Endothelial cell (in vitro differentiated cells): ENCODE results near the gene UGT1A5. TPM values are rescaled to one million over a fixed set of nuclear protein-coding genes. Genes with fewer than 3 reads are reported as not detected.
"Not testable (repeated sequence)": the region's sequence is repeated elsewhere in the genome, so short reads cannot be mapped to it uniquely, and the experiment has no call there.

ENCODE experiments used
- DNase-seq: peaks from one replicate; pipeline ENCODE4 v3.0.0; 2021; ENCODE audit warnings: low spot score
- H3K27ac Mint-ChIP-seq: one replicate; pipeline ENCODE4 v1.8.0; 2021; ENCODE audit warnings: mixed read lengths, inconsistent platforms; ENCODE audit not compliant: unreplicated experiment
- H3K27me3 Mint-ChIP-seq: one replicate; pipeline ENCODE4 v1.8.0; 2021; ENCODE audit warnings: mild to moderate bottlenecking, moderate library complexity, mixed read lengths, inconsistent platforms; ENCODE audit not compliant: unreplicated experiment
- H3K36me3 Mint-ChIP-seq: one replicate; pipeline ENCODE4 v1.8.0; 2021; ENCODE audit warnings: mild to moderate bottlenecking, low read depth, mixed read lengths, inconsistent platforms; ENCODE audit not compliant: unreplicated experiment
- H3K4me1 Mint-ChIP-seq: one replicate; pipeline ENCODE4 v1.8.0; 2021; ENCODE audit warnings: mild to moderate bottlenecking, mixed read lengths, inconsistent platforms; ENCODE audit not compliant: unreplicated experiment
- H3K4me3 Mint-ChIP-seq: one replicate; pipeline ENCODE4 v1.8.0; 2021; ENCODE audit warnings: mild to moderate bottlenecking, mixed read lengths, inconsistent platforms; ENCODE audit not compliant: unreplicated experiment
- H3K9me3 Mint-ChIP-seq: one replicate; pipeline ENCODE4 v1.8.0; 2021; ENCODE audit warnings: mixed read lengths, inconsistent platforms; ENCODE audit not compliant: unreplicated experiment
- total RNA-seq: library from RNA; stranded (reverse); fragmentation: NEBNext Ultra II Directional; extraction: Animal tissue kit (Norgen Biotek cat#: 25700); gene quantifications from one replicate; pipeline ENCODE4 v1.2.1, GENCODE V29; 2021; ENCODE audit not compliant: unreplicated experiment
- TF ChIP-seq, protein P1 (sequence below): fragments of 200-600 bp; sonication (generic); IDR thresholded peaks from one replicate; pipeline ENCODE4 v1.5.0; 2021; ENCODE audit warnings: antibody characterized with exemption; ENCODE audit not compliant: unreplicated experiment

Gene UGT1A5
- total RNA-seq, 1 donor from 2014 or later = not detected

DNA sequence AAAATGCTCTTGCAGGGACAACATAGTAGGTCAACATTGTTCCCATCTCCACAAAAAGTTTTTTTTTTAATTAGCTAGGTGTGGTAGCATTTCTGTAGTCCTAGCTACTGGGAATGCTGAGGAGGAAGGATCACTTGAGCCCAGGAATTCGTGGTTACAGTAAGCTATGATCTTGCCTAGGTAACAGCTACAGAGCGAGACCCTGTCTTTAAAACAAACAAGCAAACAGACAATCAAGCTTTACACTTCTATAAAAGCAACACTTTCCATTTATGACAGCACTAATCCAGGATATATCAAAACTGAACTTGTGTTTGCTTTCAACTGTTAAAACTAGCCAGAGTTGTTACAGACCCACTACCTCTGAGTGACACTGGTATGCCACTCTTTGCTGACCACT, 28.2 kb downstream of the UGT1A5 start:
- no peak for DNase-seq
- no peaks in the 10 kb centered on the region for H3K4me1 Mint-ChIP-seq
- peaks cover 4% of the 10 kb centered on the region for H3K36me3 Mint-ChIP-seq
- TF ChIP-seq, protein P1, sequence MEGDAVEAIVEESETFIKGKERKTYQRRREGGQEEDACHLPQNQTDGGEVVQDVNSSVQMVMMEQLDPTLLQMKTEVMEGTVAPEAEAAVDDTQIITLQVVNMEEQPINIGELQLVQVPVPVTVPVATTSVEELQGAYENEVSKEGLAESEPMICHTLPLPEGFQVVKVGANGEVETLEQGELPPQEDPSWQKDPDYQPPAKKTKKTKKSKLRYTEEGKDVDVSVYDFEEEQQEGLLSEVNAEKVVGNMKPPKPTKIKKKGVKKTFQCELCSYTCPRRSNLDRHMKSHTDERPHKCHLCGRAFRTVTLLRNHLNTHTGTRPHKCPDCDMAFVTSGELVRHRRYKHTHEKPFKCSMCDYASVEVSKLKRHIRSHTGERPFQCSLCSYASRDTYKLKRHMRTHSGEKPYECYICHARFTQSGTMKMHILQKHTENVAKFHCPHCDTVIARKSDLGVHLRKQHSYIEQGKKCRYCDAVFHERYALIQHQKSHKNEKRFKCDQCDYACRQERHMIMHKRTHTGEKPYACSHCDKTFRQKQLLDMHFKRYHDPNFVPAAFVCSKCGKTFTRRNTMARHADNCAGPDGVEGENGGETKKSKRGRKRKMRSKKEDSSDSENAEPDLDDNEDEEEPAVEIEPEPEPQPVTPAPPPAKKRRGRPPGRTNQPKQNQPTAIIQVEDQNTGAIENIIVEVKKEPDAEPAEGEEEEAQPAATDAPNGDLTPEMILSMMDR = no peak
- no peaks in the 10 kb centered on the region for H3K27me3 Mint-ChIP-seq
- no peak overlapping the region for H3K27ac Mint-ChIP-seq
- no peak overlapping the region for H3K4me3 Mint-ChIP-seq
- H3K9me3 Mint-ChIP-seq = no peaks in the 10 kb centered on the region

DNA sequence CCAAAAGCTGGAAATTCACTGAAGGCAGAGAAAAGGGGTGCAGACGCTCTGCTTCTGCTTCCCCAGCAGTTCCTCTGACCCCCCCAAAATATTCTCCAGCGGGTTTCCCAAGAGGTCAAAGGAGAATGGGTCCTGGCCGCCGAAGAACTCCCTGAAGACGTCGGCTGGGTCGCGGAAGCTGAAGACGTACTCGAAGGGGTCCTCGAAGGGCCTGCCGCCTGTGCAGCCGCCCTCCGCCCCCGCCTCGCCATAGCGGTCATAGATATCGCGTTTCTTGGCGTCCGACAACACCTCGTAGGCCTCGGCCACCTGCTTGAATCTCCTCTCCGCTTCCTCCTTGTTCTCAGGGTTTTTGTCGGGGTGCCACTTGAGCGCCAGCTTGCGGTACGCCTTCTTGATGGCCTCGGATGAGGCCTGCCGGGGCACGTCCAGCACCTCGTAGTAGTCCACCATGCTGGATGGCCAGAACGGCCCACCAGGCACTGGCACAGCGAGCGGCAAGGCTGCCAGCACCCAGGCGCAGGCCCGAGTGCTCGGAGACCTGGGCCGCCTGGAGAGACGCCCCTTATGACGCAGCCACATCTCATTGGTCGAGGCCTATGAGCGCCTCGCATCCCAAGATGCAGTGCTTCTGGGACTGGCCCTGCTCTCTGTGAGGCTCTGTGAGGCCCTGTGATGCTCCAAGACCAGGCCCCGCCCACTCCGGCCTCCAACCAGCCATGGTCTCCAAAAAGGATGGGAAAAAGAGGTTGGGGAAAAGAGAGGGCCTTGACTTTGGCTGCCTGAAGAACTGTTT, 31.0 kb downstream of the UGT1A5 start:
- H3K9me3 Mint-ChIP-seq = no peaks in the 10 kb centered on the region
- DNase-seq = no peak
- no peaks in the 10 kb centered on the region for H3K4me1 Mint-ChIP-seq
- H3K4me3 Mint-ChIP-seq = no peak overlapping the region
- H3K27me3 Mint-ChIP-seq = peaks cover 2% of the 10 kb centered on the region
- TF ChIP-seq, protein P1 = no peak
- no peak overlapping the region for H3K27ac Mint-ChIP-seq
- H3K36me3 Mint-ChIP-seq = no peaks in the 10 kb centered on the region

DNA sequence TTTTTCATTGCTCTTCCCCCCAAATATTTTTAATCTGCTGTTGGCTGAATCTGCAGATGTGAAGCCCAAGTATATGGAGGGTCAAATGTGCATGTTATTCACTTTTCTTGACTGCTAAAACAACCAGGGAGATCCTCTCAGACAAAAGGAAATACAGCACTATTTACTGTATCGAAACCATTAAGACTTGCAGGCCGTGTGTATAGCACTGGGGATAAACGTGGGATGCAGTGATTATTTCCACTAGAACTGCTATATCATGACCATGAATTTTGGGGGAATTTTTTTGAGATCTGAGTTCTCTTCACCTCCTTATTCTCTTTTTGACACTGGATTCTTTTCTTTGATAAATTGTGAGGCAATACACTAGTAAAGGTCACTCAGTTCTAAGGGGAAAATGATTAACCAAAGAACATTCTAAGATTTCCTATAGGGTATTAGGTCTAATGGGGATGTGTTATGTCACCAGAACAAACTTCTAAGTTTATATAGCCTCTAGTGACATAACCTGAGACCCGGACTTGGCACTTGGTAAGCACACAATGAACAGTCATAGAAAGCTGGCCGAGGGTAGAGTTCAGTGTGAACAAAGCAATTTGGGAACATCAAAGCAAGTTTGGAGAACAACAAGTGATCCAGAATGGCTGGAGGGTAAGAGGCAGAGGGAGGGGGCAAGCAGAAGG, 32.5 kb downstream of the UGT1A5 start:
- no peak for DNase-seq
- no peak overlapping the region for H3K4me3 Mint-ChIP-seq
- no peak overlapping the region for H3K27ac Mint-ChIP-seq
- no peaks in the 10 kb centered on the region for H3K4me1 Mint-ChIP-seq
- peaks cover 5% of the 10 kb centered on the region for H3K9me3 Mint-ChIP-seq
- TF ChIP-seq, protein P1 = no peak
- no peaks in the 10 kb centered on the region for H3K36me3 Mint-ChIP-seq
- peaks cover 2% of the 10 kb centered on the region for H3K27me3 Mint-ChIP-seq

DNA sequence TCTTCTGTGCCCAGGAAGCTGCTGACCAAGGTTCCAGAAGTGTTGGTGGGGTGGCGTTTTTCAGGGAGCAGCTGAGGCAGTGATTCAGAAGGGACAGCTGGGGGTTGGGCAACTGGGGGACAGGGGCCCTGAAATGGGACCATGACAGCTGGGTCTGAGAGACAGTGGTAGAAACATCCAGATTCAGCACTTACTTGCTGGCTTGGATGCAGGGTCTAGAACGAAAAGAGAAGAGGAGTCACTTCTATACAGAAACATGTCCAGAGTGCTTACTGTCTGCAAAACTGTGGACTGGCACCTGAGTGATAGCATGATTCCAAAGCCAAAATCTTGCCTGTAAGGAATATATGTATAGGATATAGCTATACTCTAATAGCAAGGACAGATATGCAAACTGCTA, 33.1 kb downstream of the UGT1A5 start:
- not testable (repeated sequence) for H3K9me3 Mint-ChIP-seq, H3K4me1 Mint-ChIP-seq, H3K36me3 Mint-ChIP-seq, H3K27me3 Mint-ChIP-seq, DNase-seq, H3K27ac Mint-ChIP-seq, H3K4me3 Mint-ChIP-seq

DNA sequence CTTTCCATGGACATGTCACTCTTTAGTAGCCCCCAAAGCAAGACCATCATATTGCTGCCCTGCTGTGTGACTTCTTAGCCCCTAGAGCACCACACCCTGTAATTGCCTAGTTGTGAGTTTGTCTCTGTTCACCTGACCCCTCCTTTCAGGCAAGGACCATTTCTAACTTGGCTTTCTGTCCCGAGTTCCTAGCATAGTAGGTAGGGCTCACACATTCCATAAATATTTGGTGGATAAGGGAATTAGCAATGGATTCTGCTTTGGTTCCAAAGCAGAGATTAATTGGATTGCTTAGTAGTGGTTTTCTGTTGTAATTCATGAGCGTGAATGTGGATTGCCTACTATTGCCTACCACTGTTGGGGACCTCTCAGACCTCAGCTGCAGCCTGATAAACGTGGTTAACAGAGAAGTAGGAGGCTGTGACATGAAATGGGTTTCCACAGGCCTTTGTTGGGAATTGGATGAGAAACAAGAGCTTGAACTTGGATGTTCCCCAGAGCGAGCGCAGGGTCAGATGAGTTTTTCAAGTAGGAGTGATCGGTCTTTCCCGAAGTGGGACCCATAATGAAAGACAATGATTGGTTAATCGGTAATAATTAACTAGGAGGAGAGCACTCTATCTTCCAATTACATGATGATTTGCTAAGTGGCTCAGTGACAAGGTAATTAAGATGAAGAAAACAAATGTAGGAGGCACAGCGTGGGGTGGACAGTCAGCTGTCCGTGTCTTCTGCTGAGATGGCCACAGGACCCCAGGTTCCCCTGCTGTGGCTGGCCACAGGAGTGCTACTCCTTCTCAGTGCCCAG, 34.0 kb downstream of the UGT1A5 start:
- Mint-ChIP-seq H3K9me3 (peaks cover 11% of the 10 kb centered on the region), H3K27me3 (peaks cover 2% of the 10 kb centered on the region), H3K36me3 (peaks cover 3% of the 10 kb centered on the region), H3K4me1 (no peaks in the 10 kb centered on the region), H3K27ac (no peak overlapping the region), H3K4me3 (no peak overlapping the region)
- DNase-seq = no peak
- TF ChIP-seq, protein P1 = no peak
